Measurements from ENCODE around the gene MTA3.

Gene MTA3

GRCh38 chr2:42791606-42792005, 223.2 kb downstream of the MTA3 start:
- no peak for DNase-seq

DNA sequence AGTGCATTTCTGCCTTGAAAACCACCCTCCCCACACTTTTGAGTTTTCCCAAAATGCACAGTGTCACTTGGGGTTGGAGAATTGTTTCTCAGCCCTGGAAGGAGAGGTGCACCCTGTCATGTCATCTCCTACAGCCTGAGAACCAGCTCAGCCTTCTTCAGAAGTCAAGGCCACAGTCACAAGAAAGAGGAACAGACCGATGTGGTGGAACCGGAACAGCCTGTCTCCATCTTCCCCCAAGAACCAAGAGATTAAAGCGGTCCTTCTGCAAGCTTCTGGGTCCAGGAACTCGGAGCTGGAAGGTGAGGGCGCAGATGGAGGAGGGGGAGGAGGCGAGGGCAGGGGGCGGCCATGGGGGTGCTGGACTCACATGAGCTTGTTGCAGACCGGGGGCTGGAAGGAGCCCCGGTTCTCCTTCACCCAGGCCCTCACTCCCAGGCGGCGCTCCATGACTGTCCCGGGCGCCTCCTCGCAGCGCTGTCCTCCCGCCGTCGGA, 223.7 kb downstream of the MTA3 start:
- DNase-seq = no peak

- DNase-seq = no peak
These were observed 224.3 kb downstream of the MTA3 start, which contains the start of gene HAAO for GRCh38 chr2:42792583-42793333. HAAO (minus strand) TSS chr2:42792583; CDS start chr2:42792536, 47 bp downstream.

DNA sequence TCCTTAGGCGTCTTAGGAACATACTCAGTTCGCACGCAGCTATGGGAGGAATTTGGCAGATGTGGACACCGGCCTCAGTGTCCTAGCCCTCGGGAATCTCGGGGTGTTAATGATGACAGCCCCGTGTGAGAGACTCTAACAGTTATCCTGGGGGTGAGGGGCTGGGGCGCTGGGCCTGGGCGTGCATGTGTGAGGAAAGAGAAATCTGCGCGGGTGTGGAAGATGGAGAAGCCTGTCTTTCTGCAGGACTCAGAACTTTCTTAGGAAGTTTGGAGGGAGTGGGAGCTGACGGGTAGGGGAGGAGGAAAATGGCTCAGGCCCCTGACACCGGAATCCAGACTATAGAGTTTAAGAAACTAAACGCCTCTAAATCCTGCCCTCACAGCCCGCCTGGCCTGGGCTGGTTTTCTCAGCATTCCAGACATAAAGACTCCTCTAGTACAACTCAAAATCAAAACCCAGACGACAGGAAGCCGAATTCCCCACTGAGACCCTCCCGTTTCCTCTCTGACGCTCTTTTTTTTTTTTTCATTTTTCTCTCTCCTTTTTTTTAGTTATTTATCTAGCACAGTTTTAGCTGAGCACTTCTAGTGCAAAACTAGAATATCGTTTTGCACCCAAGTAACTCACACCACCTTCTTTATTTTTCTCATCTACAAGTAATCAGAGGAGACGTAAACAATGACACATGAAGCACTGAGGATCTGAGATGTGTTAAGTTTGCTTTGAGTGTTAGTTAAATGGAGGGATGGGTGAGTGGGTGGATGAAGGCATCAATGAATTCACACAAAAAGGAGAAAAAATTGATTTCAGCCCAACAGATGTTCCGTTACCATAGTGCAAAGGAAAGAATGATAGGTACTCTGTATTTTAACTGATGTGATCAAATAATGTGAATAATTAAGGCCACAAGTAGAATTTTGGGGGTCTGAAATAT, 225.2 kb downstream of the MTA3 start:
- DNase-seq = no peak

- no peak for DNase-seq
These were observed 226.0 kb downstream of the MTA3 start for GRCh38 chr2:42794271-42795046.

DNA sequence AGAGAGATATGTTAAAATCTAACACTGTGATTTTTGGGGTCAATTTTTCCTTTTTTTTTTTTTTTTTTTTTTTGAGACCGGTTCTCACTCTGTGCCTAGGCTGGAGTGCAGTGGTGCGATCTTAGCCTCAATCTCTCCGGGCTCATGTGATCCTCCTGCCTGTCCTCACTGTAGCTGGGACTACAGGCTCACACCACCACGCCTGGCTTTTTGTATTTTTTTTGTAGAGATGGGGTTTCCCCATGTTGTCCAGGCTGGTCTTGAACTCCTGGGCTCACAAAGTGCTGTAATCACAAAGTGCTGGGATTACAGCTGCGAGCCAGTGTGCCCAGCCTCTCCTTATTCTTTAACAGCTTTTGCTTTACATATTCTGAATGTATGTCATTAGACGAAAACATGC, 226.8 kb downstream of the MTA3 start:
- no peak for DNase-seq

DNA sequence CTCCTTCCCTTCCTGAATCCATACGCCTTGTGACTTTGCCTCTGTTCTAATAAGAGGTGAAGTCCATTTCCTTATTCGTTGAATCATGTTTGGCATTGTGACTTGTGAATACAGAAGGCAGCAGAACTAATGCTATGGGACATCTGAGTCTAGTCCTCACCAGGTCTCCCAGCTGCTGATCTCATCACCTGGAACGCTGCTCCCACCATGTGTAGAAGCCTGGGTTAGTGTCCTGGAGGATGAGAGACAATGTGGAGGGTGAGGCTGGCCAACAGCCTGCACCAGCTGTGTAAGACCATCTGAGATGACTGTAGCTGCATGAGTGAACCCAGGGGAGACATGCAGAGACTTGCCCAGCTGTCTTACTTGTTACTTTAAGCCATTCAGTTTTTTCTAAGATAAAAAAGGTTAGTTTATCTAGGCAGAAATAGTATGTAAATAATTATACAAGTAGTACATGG, 227.4 kb downstream of the MTA3 start:
- no peak for DNase-seq

- no peak for DNase-seq
These were observed 228.2 kb downstream of the MTA3 start for GRCh38 chr2:42796427-42797248.

- DNase-seq = no peak
These were observed 228.8 kb downstream of the MTA3 start for GRCh38 chr2:42797281-42797680.

- DNase-seq = no peak
These were observed 231.4 kb downstream of the MTA3 start for GRCh38 chr2:42799881-42800280.

DNA sequence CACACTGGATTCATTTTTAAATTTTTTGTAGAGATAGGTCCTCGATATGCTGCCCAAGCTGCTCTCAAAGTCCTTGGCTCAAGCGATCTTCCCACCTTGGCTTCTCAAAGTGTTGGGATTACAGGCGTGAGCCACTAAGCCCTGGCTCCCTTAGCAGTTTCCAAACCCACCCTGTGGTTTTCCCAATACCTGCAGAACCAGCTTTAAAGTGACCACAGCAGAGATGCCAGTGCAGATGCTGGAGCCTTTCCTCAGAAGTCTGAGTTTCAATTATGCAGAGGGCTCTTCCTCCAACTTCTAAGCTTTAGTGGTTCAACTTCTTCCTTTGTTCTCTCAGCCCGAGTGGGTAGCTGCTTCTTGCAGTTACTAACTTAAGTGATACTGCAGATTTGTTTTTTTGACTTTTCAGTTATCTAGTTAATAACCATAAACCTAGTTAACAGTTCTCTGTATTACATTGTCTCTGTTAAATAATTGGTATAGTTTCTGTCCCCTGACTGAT, 232.1 kb downstream of the MTA3 start:
- DNase-seq = no peak

DNA sequence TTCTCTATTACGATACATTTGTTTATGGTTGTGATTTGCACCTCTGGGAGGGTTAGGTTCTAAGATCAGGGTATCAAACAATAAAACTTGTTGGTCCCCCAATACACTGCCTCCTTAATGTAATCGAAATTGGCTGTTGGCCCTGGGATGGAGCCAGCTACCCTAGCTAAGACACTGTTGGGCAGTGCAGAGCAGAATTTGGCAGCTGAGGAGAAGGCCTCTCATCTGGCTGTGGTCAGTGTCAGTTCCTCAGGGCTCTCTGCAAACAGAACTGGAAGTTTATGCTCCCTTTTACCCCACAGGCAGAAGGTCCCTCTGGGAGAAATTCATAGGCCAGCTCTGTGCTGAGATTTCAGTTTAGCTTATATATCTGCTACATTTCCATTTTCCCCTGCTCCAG, 232.5 kb downstream of the MTA3 start:
- DNase-seq = no peak

GRCh38 chr2:42801381-42801780, 232.9 kb downstream of the MTA3 start:
- DNase-seq = no peak

- no peak for DNase-seq
These were observed 233.7 kb downstream of the MTA3 start for GRCh38 chr2:42802150-42802549.

DNA sequence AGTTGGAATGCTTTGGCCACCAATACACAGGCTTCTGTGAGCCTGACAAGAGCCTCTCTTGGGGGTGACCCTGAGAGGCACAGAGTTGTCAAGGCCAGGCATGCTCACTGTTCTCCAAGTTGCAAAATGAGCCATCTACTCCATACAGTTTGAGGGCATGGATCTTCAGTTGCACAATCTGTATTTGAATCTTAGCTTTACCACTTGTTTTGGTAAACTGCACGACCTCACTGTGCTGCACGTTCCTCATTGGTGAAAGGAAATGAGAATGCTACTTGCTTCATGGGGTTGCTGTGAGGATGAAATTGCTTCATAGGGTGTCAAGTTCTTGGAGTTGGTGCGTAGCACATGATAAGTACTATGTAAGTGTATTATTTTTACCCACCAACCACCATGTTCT, 235.9 kb downstream of the MTA3 start:
- DNase-seq = no peak

- DNase-seq = no peak
These were observed 236.5 kb downstream of the MTA3 start for GRCh38 chr2:42804891-42805290.
